Activated CD4-positive, alpha-beta T cell treated with anti-CD3 and anti-CD28 coated beads for 1 hour (primary cell): ENCODE measurements around the gene HAGH.
"Not testable (repeated sequence)": the region's sequence is repeated elsewhere in the genome, so short reads cannot be mapped to it uniquely, and the experiment has no call there.

Source experiments
- DNase-seq: peaks from one replicate; pipeline ENCODE4 v3.0.0-alpha.2; 2020

The HAGH gene

DNA sequence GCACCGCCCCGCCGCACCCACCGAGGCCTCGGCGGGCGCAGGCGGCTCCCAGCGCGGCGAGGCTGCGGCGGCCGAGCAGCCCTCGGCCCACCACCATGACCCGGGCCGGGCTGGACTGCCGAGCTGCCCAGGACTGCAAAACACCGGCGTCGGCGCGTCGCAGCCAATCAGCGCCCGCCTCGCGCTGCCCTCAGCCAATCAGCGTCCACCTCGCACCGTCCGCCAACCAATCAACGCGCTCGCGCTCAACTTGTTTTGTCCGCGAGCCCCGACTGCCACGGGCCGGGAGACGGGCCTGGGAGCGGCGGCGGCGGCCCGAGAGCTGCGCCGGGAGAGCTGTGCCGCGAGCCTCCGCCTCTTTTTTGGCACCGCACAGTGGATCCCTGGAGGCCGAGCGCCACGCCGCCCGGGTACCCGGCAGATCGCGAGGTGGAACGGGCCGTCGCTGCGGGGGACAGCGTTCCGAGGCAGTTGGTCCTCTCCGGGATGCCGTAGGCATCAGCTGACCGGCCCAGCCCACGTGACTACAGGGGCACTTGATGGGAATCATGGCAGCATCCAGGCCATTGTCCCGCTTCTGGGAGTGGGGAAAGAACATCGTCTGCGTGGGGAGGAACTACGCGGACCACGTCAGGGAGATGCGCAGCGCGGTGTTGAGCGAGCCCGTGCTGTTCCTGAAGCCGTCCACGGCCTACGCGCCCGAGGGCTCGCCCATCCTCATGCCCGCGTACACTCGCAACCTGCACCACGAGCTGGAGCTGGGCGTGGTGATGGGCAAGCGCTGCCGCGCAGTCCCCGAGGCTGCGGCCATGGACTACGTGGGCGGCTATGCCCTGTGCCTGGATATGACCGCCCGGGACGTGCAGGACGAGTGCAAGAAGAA is at the start of gene HAGH, which contains the start of gene FAHD1:
HAGH (minus strand) TSS at position 135 of the 883 bp plus-strand sequence; CDS start at position 97, 38 bp downstream.
FAHD1 (plus strand) TSS at position 516 of the 883 bp plus-strand sequence; CDS start at position 549, 33 bp downstream.
- DNase-seq = peak; percentile 86

DNA sequence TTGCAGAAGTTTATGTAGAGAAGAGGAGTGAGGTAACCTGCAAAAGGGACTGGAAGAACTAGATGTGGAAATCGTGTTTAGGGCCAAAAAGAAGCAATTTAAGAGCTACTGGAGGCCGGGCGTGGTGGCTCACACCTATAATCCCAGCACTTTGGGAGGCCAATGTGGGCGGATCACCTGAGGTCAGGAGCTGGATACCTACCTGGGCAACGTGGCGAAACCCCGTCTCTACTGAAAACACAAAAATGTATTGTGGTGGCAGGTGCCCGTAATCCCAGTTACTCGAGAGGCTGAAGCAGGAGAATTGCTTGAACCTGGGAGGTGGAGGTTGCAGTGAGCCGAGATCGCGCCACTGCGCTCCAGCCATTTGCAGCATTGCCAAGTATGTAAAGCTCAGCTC is 49.4 kb upstream of the HAGH start:
- DNase-seq = not testable (repeated sequence)

GRCh38 chr16:1874854-1875253 is 48.2 kb upstream of the HAGH start:
- DNase-seq = no peak

DNA sequence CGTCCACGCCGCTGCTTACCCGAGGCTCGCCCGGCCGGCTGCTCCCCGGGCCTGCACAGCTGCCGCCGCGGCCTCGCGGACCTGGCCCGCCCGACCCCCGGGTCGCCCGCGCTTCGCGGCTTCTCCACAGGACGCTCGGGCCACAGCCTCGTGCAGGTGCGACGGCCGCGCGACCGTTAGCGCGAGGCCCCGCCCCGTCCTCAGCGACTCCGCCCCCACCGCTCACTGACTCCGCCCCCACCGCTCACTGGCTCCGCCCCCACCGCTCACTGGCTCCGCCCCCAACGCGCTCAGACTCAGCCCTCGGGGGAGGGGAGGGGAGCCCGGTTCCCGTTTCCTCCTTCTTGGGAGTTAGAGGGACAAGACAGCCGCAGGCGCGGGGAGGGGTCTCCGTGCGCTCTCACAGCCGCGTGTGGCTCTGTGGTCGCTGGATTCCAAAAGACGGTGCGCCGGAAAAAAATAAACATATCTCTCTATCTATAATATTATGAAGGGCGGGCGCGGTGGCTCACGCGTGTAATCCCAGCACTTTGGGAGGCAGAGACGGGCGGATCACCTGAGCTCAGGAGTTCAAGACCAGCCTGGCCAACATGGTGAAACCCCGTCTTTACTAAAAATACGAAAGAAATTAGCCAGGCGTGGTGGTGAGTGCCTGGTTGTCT is 45.5 kb upstream of the HAGH start, which contains the start of gene MEIOB:
MEIOB (minus strand) TSS at position 191 of the 662 bp plus-strand sequence. CDS start 3,989 bp downstream, outside the sequence.
- DNase-seq = peak; percentile 14

DNA sequence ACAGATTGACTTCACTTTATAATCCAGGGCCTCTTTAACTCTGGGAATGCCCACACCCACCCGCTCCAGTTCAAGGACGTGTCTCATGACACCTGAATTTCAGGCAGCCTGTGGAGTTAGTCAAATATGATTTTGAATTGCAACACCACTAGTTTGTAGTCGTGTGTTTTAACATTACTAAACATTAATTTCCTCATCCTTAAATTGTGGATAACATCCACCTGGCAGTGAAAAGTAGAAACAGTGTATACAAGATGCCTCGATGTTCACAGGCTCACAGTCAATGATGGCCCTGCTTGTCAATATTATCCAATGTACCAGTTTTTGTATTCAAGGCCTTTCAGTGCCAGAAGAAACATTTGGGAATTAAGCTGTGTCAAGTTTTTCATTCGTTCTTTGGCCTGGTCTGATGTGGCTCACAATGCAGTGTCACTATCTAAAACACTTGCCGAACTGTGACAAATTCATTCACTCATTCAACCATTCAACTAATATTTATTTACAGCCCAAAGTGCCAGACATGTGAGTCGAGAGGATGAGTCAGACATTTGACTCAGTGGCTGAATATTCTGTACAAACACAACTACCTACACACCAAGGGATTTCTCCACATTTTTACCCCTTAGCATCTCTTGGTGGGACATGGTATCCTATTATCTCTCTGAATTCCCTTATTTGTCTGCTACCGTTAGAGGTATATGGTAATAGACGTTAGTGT is 43.9 kb upstream of the HAGH start:
- no peak for DNase-seq

DNA sequence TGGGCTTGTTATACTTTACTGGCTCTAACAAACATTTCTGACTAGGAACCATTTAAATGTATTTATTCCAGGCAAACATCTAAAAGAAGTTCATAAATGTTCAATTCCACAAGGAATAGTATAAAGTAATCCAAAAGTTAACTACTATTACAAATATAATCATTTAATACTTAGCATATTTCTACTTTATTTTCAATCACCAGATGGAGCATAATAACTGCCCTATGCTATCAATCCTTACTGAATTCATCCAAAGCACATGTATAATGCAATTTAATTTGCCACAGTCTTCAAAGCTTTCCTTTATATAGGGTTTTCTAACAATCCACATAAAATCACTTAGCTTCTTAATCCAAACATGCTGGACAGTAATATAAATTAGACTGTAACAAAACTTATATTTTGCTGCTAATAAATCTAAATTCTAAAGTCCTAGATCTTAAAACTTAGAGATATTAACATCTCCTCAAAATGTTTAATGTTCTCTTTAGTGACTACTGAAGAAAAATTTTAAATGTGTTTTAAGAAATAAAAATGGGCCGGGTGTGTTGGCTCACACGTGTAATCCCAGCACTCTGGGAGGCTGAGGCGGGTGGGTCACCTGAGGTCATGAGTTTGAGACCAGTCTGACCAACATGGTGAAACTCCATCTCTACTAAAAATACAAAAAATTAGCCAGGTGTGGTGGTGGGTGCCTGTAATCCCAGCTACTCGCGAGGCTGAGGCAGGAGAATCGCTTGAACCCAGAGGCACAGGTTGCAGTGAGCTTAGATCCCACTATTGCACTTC is 39.5 kb upstream of the HAGH start:
- DNase-seq = no peak

GRCh38 chr16:1863681-1864460 is 37.2 kb upstream of the HAGH start:
- no peak for DNase-seq

DNA sequence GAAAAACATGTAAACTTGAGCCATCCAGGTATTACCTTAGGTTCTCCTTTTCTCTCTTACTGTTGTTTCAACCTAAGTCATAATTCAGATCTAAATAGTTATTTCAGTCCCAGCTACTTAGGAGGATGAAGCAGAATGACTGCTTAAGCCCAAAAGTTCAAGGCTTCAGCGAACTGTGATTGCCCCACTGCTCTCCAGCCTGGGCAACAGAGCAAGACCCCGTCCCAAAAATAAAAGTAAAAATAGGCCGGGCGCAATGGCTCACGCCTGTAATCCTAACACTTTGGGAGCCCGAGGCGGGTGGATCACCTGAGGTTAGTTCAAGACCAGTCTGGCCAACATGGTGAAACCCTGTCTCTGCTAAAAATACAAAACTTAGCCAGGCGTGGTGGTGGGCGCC is 35.8 kb upstream of the HAGH start:
- DNase-seq = no peak

GRCh38 chr16:1861730-1862129 is 35.1 kb upstream of the HAGH start:
- DNase-seq = no peak

DNA sequence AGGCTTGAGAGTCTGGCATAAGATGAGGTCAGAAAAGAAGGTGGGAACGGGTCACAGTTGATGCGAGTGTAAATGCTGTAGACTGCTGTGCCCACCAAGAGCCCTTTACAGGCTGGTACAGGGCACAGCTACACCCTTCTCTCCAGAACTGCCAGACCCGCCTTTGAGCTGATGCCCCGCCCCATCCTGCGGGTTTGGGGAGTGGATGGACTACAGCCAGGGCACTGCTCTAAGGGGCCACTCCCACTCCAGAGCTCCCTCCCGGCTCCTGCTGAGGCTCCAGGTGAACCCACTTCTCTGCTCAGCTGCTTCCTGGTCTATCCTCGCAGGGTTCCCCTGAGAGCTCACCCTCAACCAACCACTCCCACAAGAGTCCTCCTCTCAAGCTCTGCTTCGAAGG is 33.0 kb upstream of the HAGH start:
- no peak for DNase-seq

DNA sequence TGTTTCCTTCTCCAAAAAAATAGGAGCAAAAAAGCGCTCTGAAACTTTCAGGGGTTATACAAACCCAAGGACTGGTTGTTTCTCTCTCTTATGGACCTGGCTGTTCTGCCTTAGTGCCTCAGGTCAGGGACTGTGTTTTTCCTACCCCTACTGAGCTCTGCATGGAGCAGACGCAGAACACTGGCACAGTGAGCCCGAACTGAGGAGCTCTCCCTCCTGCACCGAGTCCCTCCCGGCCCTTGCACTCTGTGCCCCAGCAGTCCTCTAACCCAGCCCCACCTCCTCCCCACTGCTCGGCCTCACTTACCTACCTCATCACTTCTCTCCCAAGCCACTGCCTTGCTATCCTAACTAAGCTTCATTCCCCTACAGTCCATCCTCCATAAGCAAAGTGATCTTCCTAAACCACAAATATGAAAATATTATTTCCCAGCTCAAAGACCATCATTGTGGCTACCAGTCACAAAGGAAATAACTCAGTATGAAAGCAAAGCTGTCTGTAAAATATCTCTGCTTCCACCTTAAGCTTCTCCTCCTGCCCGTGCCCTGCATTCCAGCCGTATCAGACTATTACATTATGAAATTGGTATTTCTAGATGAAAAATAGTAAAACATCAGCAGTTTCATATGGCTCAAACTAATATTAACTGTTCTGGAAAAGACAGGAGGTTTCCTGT is 31.7 kb upstream of the HAGH start:
- no peak for DNase-seq

- DNase-seq = no peak
Measured at GRCh38 chr16:1857433-1858097, 30.9 kb upstream of the HAGH start.

DNA sequence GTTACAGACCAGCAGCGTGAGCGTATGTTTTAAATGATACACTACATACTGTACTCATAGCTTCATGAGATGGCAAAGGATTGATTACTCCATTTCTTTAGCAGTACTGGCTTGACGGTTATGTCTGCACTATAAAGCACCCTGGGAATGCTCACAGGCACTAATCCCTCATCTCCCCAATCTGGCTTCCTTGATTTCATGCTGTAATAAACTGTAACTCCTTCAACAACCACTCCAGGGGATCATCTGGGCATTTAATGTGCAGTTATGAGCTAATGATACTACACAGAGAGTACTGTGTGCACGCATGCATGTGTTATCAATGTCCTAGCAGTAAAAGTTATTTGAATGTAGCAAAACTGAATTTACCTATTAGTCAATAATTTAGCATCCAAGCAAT is 25.2 kb upstream of the HAGH start:
- DNase-seq = no peak

- DNase-seq = no peak
Measured at GRCh38 chr16:1850981-1851380, 24.4 kb upstream of the HAGH start.

DNA sequence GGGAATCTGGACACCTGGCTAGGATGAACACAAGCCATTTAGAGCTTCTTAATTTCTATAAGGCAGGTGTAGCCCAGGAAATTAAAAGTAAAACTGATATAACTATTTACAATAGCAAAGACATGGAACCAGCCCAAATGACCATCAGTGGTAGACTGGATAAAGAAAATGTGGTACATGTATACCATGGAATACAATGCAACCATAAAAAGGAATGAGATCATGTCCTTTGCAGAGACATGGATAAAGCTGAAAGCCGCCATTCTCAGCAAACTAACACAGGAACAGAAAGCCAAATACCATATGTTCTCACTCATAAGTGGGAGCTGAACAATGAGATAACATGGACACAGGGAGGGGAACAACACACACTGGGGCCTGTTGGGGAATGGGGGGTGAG is 19.8 kb upstream of the HAGH start:
- DNase-seq = no peak

- DNase-seq = no peak
Measured at GRCh38 chr16:1845985-1846384, 19.4 kb upstream of the HAGH start.

- no peak for DNase-seq
Measured at GRCh38 chr16:1839554-1839953, 12.9 kb upstream of the HAGH start.

DNA sequence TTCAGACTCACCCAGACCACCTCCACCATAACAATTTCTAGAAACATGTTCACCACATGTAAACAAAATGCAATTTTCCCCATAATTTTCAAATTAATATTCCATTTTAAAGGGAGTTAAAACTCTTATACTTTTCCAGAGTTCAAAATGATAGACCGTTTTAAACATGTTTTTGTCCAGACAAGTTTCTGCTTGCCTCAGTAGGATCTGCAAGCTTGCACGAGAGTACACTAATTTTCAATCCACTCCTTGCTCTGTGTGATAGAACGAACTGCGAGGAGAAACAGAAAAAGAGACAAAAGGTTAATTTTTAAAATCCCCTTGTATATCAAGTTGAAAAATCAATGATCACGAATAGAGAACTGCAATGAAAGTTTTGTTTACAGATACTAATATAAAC is 7.5 kb upstream of the HAGH start:
- DNase-seq = no peak

DNA sequence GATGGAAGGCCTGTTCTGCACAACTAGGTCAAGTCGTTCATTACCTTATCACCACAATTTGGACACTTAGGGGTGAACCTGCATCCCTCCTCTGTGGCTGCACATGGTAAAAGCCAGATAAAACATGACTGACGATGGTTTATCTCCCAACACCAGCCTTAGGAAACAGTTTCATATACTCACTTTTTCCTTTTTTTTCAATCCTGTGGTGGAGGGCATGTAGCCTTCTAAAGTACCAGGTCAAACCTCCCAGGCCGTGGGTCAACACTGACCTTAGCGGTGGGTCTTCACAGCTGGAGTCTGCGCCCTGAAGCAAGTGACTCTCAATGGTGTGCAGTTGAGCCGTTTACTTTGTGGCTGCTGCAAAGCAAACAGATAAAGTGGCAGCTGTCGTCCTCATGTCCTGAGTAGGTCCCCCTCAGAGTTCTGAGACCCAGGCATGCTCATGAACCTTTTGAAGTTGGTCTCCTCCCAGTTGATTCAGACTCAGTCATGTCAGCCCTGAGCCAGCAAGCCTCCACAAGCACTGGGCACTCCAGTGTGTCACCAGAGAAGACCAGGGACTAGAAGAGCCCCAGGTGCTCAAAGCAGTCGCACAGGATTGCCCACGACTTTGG is 6.3 kb upstream of the HAGH start:
- no peak for DNase-seq
